ENCODE results near the gene LHCGR.

DNA sequence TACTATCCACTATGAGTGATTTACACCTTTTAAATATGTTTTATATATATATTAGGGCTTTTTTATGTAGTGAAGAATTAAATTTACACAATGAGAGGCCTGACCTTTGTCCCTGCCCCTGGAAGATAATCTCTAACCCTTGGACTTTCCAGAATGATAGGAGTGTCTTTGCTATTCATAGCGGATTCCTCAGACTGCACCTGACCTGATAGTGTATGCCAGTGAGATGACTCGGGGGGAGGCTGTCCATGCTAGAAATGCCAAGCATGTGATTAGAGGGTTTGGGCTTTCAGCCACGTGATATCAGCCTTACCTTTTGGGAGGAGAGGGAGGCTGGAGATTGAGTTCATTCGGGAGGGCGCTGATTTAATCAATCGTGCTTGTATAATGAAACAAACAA, 44.1 kb upstream of the LHCGR start:
- TF ChIP-seq, protein P1, sequence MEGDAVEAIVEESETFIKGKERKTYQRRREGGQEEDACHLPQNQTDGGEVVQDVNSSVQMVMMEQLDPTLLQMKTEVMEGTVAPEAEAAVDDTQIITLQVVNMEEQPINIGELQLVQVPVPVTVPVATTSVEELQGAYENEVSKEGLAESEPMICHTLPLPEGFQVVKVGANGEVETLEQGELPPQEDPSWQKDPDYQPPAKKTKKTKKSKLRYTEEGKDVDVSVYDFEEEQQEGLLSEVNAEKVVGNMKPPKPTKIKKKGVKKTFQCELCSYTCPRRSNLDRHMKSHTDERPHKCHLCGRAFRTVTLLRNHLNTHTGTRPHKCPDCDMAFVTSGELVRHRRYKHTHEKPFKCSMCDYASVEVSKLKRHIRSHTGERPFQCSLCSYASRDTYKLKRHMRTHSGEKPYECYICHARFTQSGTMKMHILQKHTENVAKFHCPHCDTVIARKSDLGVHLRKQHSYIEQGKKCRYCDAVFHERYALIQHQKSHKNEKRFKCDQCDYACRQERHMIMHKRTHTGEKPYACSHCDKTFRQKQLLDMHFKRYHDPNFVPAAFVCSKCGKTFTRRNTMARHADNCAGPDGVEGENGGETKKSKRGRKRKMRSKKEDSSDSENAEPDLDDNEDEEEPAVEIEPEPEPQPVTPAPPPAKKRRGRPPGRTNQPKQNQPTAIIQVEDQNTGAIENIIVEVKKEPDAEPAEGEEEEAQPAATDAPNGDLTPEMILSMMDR (conservative IDR thresholded peaks at IDR 0.05; ENCODE audit: low read depth, low read length) = no peak
- TF ChIP-seq BHLHE40 (IDR thresholded peaks at IDR 0.05; ENCODE audit: low read depth, low read length) (no peak), RAD21 (IDR thresholded peaks at IDR 0.05; ENCODE audit: low read length) (no peak), POLR2A (IDR thresholded peaks at IDR 0.05; ENCODE audit: low read depth, low read length) (no peak), SMC3 (IDR thresholded peaks at IDR 0.05; ENCODE audit: low read depth, low read length) (no peak), CEBPB (IDR thresholded peaks at IDR 0.05; ENCODE audit: low read depth, low read length) (no peak), RFX5 (IDR thresholded peaks at IDR 0.05; ENCODE audit: low read depth, low read length) (no peak), MXI1 (IDR thresholded peaks at IDR 0.05; ENCODE audit: borderline replicate concordance, low read depth, low read length) (no peak), FOS (IDR thresholded peaks at IDR 0.05; ENCODE audit: low read depth, low read length) (no peak), MAFK (IDR thresholded peaks at IDR 0.05; ENCODE audit: low read depth, low read length) (no peak), CHD1 (IDR thresholded peaks at IDR 0.05; ENCODE audit: low read depth, low read length) (no peak)
- TF ChIP-seq, protein P2, sequence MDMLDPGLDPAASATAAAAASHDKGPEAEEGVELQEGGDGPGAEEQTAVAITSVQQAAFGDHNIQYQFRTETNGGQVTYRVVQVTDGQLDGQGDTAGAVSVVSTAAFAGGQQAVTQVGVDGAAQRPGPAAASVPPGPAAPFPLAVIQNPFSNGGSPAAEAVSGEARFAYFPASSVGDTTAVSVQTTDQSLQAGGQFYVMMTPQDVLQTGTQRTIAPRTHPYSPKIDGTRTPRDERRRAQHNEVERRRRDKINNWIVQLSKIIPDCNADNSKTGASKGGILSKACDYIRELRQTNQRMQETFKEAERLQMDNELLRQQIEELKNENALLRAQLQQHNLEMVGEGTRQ (IDR thresholded peaks at IDR 0.05; ENCODE audit: low read depth, low read length) = no peak
